Neural progenitor cell (in vitro differentiated cells): ENCODE measurements around the gene CDK18. TPM values are rescaled to one million over a fixed set of nuclear protein-coding genes. Genes with fewer than 3 reads are reported as not detected.

ENCODE experiments used
- DNase-seq: peaks from one replicate; pipeline ENCODE4 v3.0.0-alpha.2; 2016; ENCODE audit warnings: low spot score
- H2AFZ ChIP-seq: fragments of 200-600 bp; sonication (generic); replicated peaks from 2 replicates; pipeline ENCODE4 v1.6.1; 2016; ENCODE audit warnings: antibody characterized with exemption
- H3F3A ChIP-seq: fragments of 200-600 bp; sonication (generic); 2 replicates; pipeline ENCODE4 v1.6.1; 2016; ENCODE audit warnings: antibody characterized with exemption, low read depth
- H3K27ac ChIP-seq: fragments of 200-600 bp; sonication (generic); 2 replicates; pipeline ENCODE4 v1.5.1; 2016; ENCODE audit warnings: mild to moderate bottlenecking
- H3K27me3 ChIP-seq: fragments of 200-600 bp; sonication (generic); 2 replicates; pipeline ENCODE4 v1.6.1; 2016; ENCODE audit warnings: mild to moderate bottlenecking, moderate library complexity
- H3K36me3 ChIP-seq: fragments of 200-600 bp; sonication (generic); 2 replicates; pipeline ENCODE4 v1.5.1; 2016
- H3K4me1 ChIP-seq: fragments of 200-600 bp; sonication (generic); 2 replicates; pipeline ENCODE4 v1.6.1; 2016; ENCODE audit warnings: mixed run types
- H3K4me2 ChIP-seq: fragments of 200-600 bp; sonication (generic); 2 replicates; pipeline ENCODE4 v1.6.1; 2016
- H3K4me3 ChIP-seq: fragments of 200-600 bp; sonication (generic); 2 replicates; pipeline ENCODE4 v1.5.1; 2016
- H3K79me2 ChIP-seq: fragments of 200-600 bp; sonication (generic); 2 replicates; pipeline ENCODE4 v1.6.1; 2016; ENCODE audit warnings: low read depth
- H3K9ac ChIP-seq: fragments of 200-600 bp; sonication (generic); 2 replicates; pipeline ENCODE4 v1.6.1; 2016
- H3K9me3 ChIP-seq: fragments of 200-600 bp; sonication (generic); 2 replicates; pipeline ENCODE4 v1.5.1; 2016; ENCODE audit warnings: low read depth
- H4K20me1 ChIP-seq: fragments of 200-600 bp; sonication (generic); 2 replicates; pipeline ENCODE4 v1.6.1; 2016; ENCODE audit warnings: low read depth
- H3K27ac Mint-ChIP-seq: 3 replicates; pipeline ENCODE4 v1.8.0; 2021; ENCODE audit warnings: mixed read lengths
- H3K27me3 Mint-ChIP-seq: 2 replicates; pipeline ENCODE4 v1.8.0; 2022; ENCODE audit warnings: low read depth, mild to moderate bottlenecking, inconsistent platforms, moderate library complexity, mixed read lengths; ENCODE audit not compliant: insufficient read depth
- H3K36me3 Mint-ChIP-seq: 3 replicates; pipeline ENCODE4 v1.8.0; 2021; ENCODE audit warnings: mixed read lengths
- H3K4me1 Mint-ChIP-seq: 3 replicates; pipeline ENCODE4 v1.8.0; 2021; ENCODE audit warnings: mixed read lengths
- H3K4me3 Mint-ChIP-seq: 3 replicates; pipeline ENCODE4 v1.8.0; 2021; ENCODE audit warnings: mild to moderate bottlenecking, moderate library complexity, mixed read lengths
- H3K9me3 Mint-ChIP-seq: 3 replicates; pipeline ENCODE4 v1.8.0; 2020; ENCODE audit warnings: mixed read lengths
- CTCF ChIP-seq: fragments of 200-600 bp; sonication (generic); IDR thresholded peaks from 2 replicates; pipeline ENCODE4 v1.5.1; 2017; ENCODE audit warnings: antibody characterized with exemption, mild to moderate bottlenecking
- EZH2 ChIP-seq: fragments of 200-600 bp; sonication (generic); IDR thresholded peaks from 2 replicates; pipeline ENCODE4 v1.6.1; 2017; ENCODE audit warnings: antibody characterized with exemption, mild to moderate bottlenecking, moderate library complexity
- EZH2phosphoT487 ChIP-seq: fragments of 200-600 bp; sonication (generic); IDR thresholded peaks from 2 replicates; pipeline ENCODE4 v1.6.1; 2017; ENCODE audit warnings: antibody characterized with exemption
- total RNA-seq: library from RNA; depleted of rRNA; stranded (reverse); fragments of >200 nt; gene quantifications from 2 replicates; pipeline ENCODE4 v1.2.3, GENCODE V29; 2015; ENCODE audit warnings: low replicate concordance

The CDK18 gene
- total RNA-seq, 1 donor from 2014 or later, result 14.1 TPM

DNA sequence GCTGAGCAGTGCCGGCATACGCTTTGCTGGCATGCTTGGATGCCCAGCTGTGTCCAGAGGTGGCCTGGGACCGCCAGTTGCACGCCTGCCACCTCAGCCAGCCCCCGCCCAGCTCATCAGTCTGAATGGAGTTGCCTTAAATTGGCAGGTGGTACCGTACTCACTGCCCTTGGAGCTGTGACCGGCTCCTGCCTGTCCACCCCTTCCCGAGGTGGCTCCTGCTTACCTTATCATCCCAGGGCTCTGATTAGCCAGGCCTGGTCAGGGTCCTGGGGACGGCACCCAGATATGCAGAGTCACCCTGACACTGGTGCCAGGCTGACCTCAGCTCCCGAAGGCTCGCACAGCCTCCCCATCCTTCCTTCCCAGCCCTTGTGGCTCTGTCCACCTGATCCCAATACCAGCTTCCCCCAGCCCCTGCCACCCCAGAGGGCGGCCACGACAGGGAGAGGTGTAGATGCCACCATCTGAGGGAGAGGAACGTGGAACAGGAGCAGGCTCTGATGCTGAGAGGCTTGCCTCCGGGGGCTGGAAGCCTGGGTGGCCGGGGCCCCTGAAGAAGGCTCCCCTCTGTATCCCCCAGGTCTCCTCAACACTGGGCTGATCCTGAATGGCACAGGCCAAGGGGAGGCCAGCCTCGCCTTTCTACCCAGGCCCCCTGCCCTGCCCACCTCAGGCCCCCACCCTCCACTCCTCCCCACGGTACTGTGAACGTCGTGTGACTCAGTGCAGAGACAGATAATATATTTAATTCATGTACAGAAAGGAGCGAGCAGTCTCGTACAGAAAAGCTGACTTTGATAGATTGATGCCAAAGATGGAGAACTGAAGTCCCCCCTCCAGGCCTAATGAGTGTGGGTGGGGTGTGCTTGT lies 27.8 kb downstream of the CDK18 start:
- Mint-ChIP-seq H3K4me3 (no peak overlapping the region), H3K4me1 (peaks cover 41% of the 10 kb centered on the region), H3K9me3 (no peaks in the 10 kb centered on the region), H3K27ac (no peak overlapping the region), H3K27me3 (peaks cover 19% of the 10 kb centered on the region), H3K36me3 (peaks cover 2% of the 10 kb centered on the region)
- no peak for DNase-seq
- Histone ChIP-seq H3K36me3 (no peaks in the 10 kb centered on the region), H3K4me3 (no peak overlapping the region), H3K79me2 (no peaks in the 10 kb centered on the region), H2AFZ (no peak overlapping the region), H3K27me3 (peaks cover 7% of the 10 kb centered on the region), H4K20me1 (no peaks in the 10 kb centered on the region), H3K4me1 (peaks cover 20% of the 10 kb centered on the region), H3F3A (peaks cover 7% of the 10 kb centered on the region), H3K27ac (no peak overlapping the region), H3K4me2 (no peak overlapping the region), H3K9ac (no peak overlapping the region), H3K9me3 (no peaks in the 10 kb centered on the region)
- no peak for TF ChIP-seq CTCF
- TF ChIP-seq EZH2, result no peak
- TF ChIP-seq EZH2phosphoT487, result no peak

GRCh38 chr1:205532996-205533735 lies 28.7 kb downstream of the CDK18 start:
- H3K27ac ChIP-seq, result peak overlapping the region; percentile 53
- Mint-ChIP-seq H3K9me3 (no peaks in the 10 kb centered on the region), H3K4me1 (peaks cover 40% of the 10 kb centered on the region), H3K27me3 (peaks cover 20% of the 10 kb centered on the region), H3K36me3 (peaks cover 2% of the 10 kb centered on the region), H3K27ac (no peak overlapping the region), H3K4me3 (no peak overlapping the region)
- no peak for DNase-seq
- no peaks in the 10 kb centered on the region for H3K36me3 ChIP-seq
- H3K9me3 ChIP-seq, result no peaks in the 10 kb centered on the region
- peaks cover 7% of the 10 kb centered on the region for H3F3A ChIP-seq
- no peak overlapping the region for H3K9ac ChIP-seq
- peaks cover 11% of the 10 kb centered on the region for H3K27me3 ChIP-seq
- peaks cover 20% of the 10 kb centered on the region for H3K4me1 ChIP-seq
- no peak overlapping the region for H2AFZ ChIP-seq
- H4K20me1 ChIP-seq, result no peaks in the 10 kb centered on the region
- H3K79me2 ChIP-seq, result no peaks in the 10 kb centered on the region
- TF ChIP-seq EZH2 (no peak), CTCF (no peak), EZH2phosphoT487 (no peak)
- no peak overlapping the region for H3K4me3 ChIP-seq
- peak overlapping the region; percentile 38 for H3K4me2 ChIP-seq

DNA sequence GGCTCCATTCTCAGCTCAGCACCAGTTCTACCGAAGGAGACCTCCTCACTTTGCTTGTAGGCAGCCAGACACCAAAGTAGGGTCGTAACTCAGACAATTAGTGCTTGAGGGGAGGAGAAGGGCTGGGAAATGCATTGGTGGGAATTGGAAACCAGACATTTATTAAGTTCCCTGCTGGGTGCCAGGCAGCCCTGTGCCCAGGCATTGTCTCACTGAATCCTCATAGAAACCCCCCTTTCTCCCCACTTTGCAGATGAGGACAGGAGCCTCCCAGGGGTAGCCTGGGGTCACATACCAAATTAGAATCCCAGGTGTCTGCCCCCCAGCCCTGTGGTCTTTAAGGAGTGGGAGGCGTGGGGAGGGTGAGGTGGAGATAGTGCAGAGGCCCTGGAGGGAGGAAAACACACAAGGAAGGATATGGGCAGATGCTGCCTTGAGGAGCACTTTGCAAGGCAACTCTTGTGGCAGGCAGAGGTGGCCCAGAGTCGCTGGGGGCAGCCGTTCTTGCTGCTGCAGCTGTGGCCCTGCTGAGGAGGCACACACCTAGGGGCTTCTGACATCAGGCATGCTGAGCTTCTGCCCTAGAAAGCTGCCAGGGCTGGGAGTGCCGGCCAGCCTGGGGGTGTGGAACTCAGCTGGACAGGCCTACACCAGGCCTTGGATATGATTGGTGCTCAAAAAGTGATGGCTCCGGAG lies 29.4 kb downstream of the CDK18 start:
- Mint-ChIP-seq H3K9me3 (no peaks in the 10 kb centered on the region), H3K36me3 (peaks cover 2% of the 10 kb centered on the region), H3K4me1 (peaks cover 41% of the 10 kb centered on the region), H3K27ac (no peak overlapping the region), H3K4me3 (no peak overlapping the region), H3K27me3 (peaks cover 18% of the 10 kb centered on the region)
- Histone ChIP-seq H3K4me1 (peaks cover 17% of the 10 kb centered on the region), H2AFZ (no peak overlapping the region), H3K79me2 (no peaks in the 10 kb centered on the region), H3K27me3 (peaks cover 11% of the 10 kb centered on the region), H3K9me3 (no peaks in the 10 kb centered on the region), H3K4me2 (peak overlapping the region; percentile 38), H3K36me3 (no peaks in the 10 kb centered on the region), H3K27ac (peak overlapping the region; percentile 53), H3K4me3 (no peak overlapping the region), H3F3A (peaks cover 7% of the 10 kb centered on the region), H4K20me1 (no peaks in the 10 kb centered on the region), H3K9ac (no peak overlapping the region)
- TF ChIP-seq EZH2phosphoT487 (no peak), EZH2 (no peak), CTCF (no peak)
- DNase-seq, result peak; percentile 22
